Small intestine (tissue), 7 donors: ENCODE results near the gene ARHGAP10. TPM values are rescaled to one million over a fixed set of nuclear protein-coding genes. Genes with fewer than 3 reads are reported as not detected.

Experiments used
- DNase-seq, 2 donors: peaks; one replicate each; pipeline versions ENCODE4 v3.0.0 to v3.0.0-alpha.2; 2013
- FAIRE-seq: peaks from 2 replicates; lab custom pipeline; 2012; peaks lifted over from hg19 to GRCh38; lab: Jason Lieb, UNC
- H3K27ac ChIP-seq, 3 donors: one replicate each; pipeline ENCODE4 v1.5.1; 2013; ENCODE audit warnings: low read length in 2 of 3, mild to moderate bottlenecking in 2 of 3, control low read depth in 1 of 3, inconsistent platforms in 1 of 3, low read depth in 1 of 3, moderate library complexity in 1 of 3
- H3K27me3 ChIP-seq, 3 donors: one replicate each; pipeline ENCODE4 v1.6.1; 2013; ENCODE audit warnings: low read length in 3 of 3, inconsistent platforms in 1 of 3; ENCODE audit not compliant: control insufficient read depth in 3 of 3, insufficient read depth in 3 of 3
- H3K36me3 ChIP-seq, 3 donors: one replicate each; pipeline ENCODE4 v1.6.1; 2013; ENCODE audit warnings: low read length in 3 of 3, inconsistent platforms in 1 of 3, low read depth in 1 of 3, mild to moderate bottlenecking in 1 of 3, moderate library complexity in 1 of 3; ENCODE audit not compliant: control insufficient read depth in 3 of 3, insufficient read depth in 2 of 3
- H3K4me1 ChIP-seq, 3 donors: one replicate each; pipeline ENCODE4 v1.6.1; 2013; ENCODE audit warnings: low read length in 2 of 3, inconsistent platforms in 1 of 3, low read depth in 1 of 3, mild to moderate bottlenecking in 1 of 3, moderate library complexity in 1 of 3; ENCODE audit not compliant: control insufficient read depth in 3 of 3, insufficient read depth in 2 of 3
- H3K4me3 ChIP-seq, 3 donors: one replicate each; pipeline ENCODE4 v1.5.1; 2013; ENCODE audit warnings: low read length in 3 of 3, control low read depth in 1 of 3, inconsistent platforms in 1 of 3, low read depth in 1 of 3, mild to moderate bottlenecking in 1 of 3, moderate library complexity in 1 of 3
- H3K9me3 ChIP-seq, 2 donors: one replicate each; pipeline ENCODE4 v1.6.1; 2013; ENCODE audit warnings: low read depth in 1 of 2, low read length in 1 of 2; ENCODE audit not compliant: control insufficient read depth in 2 of 2, insufficient read depth in 1 of 2
- WGBS, 3 donors: extraction: QIAGEN DNeasy Blood & Tissue Kit; methylation state at CpG; one replicate each; pipeline ENCODE4 v1.1.7; 2013; 5-methylcytosine and 5-hydroxymethylcytosine counted together
- polyA plus RNA-seq, 4 donors: library from polyadenylated mRNA; stranded (reverse) in 3 of 4; unstranded in 1 of 4; fragments of 200-250 nt in 3 of 4; fragments of 120-200 nt in 1 of 4; gene quantifications; one replicate each; pipeline versions ENCODE4 v1.2.1 to v1.2.3, GENCODE V29; 2013
- donor health status: healthy with polysubstance abuse.
- donor health status: control.
- donor health status: control.
- donor health status: Bipolar disorder and iron deficiency.
- donor health status: healthy.

Gene ARHGAP10
- polyA plus RNA-seq, 4 donors = 3.4 to 13.2 (median 6.7) TPM

GRCh38 chr4:148095346-148095923, 363.5 kb downstream of the ARHGAP10 start:
- no peaks in the 10 kb centered on the region for H3K27me3 ChIP-seq
- no peak overlapping the region for H3K27ac ChIP-seq
- 91 to 98% (median 98%) methylated on average over 5 of the region's 5 CpGs for WGBS, 3 donors
- peaks cover 0 to 22% (median 0%) of the 10 kb centered on the region in 3 donors for H3K36me3 ChIP-seq
- no peaks in the 10 kb centered on the region for H3K4me1 ChIP-seq
- DNase-seq (no peak), FAIRE-seq (no peak)
- H3K4me3 ChIP-seq = no peak overlapping the region
- no peaks in the 10 kb centered on the region for H3K9me3 ChIP-seq

GRCh38 chr4:148097801-148098200, 365.9 kb downstream of the ARHGAP10 start:
- no peak for FAIRE-seq
- 94 to 97% (median 96%) methylated on average over 5 of the region's 5 CpGs for WGBS, 3 donors
- Histone ChIP-seq H3K27ac (no peak overlapping the region), H3K36me3 (peaks cover 0 to 18% (median 0%) of the 10 kb centered on the region in 3 donors), H3K9me3 (no peaks in the 10 kb centered on the region), H3K27me3 (no peaks in the 10 kb centered on the region), H3K4me3 (no peak overlapping the region), H3K4me1 (no peaks in the 10 kb centered on the region)
- DNase-seq = no peak

GRCh38 chr4:148101235-148101634, 369.3 kb downstream of the ARHGAP10 start:
- no peaks in the 10 kb centered on the region for H3K9me3 ChIP-seq
- 60 to 90% (median 77%) methylated on average over 3 of the region's 3 CpGs for WGBS, 3 donors
- DNase-seq (no peak), FAIRE-seq (no peak)
- no peaks in the 10 kb centered on the region for H3K27me3 ChIP-seq
- H3K27ac ChIP-seq = no peak overlapping the region
- no peak overlapping the region for H3K4me3 ChIP-seq
- peaks cover 0 to 13% (median 5%) of the 10 kb centered on the region in 3 donors for H3K36me3 ChIP-seq
- no peaks in the 10 kb centered on the region for H3K4me1 ChIP-seq

GRCh38 chr4:148101790-148102189, 369.9 kb downstream of the ARHGAP10 start:
- Histone ChIP-seq H3K4me1 (no peaks in the 10 kb centered on the region), H3K9me3 (no peaks in the 10 kb centered on the region), H3K27ac (no peak overlapping the region), H3K36me3 (peaks cover 0 to 13% (median 5%) of the 10 kb centered on the region in 3 donors), H3K27me3 (no peaks in the 10 kb centered on the region), H3K4me3 (no peak overlapping the region)
- FAIRE-seq (no peak), DNase-seq (no peak)
- 40 to 80% (median 67%) methylated on average over 4 of the region's 4 CpGs for WGBS, 3 donors

DNA sequence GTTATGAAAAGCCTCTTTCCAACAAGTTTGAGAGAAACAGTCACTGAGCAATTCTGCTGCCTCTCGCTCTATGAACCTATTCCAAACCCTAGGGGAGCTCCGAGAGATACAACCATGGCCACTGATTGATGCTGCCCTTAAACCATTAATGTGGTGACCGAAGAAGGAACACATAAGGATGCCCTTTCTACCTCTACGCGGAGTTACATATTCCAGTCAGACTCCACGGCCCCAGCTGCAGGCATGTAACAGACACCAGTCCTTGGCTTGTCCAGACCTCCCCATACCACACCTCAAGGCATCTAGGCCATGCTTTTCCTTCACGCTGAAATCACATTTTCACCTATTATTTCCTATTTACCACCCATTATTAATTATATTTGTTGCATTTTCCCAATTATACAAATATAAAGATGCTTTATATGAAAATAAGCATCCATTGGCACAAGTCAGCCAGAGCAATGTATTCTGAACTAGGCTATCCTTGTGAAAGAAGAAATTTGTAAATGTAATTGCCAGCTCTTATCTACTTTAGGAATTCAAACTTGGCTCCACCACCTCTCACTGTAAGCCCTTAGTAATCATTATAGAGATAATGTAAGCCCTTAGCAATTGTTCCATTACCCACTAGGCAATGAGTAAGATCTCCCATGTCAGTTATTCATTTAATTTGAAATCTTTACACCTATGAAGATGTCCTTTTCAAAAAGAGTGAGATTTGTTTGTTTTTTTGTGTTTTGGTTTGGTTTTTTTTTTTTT, 371.9 kb downstream of the ARHGAP10 start:
- DNase-seq (no peak), FAIRE-seq (no peak)
- WGBS, 3 donors = 93 to 95% (median 93%) methylated on average over 7 of the region's 7 CpGs
- Histone ChIP-seq H3K27me3 (no peaks in the 10 kb centered on the region), H3K36me3 (peaks cover 0 to 19% (median 6%) of the 10 kb centered on the region in 3 donors), H3K27ac (no peak overlapping the region), H3K9me3 (no peaks in the 10 kb centered on the region), H3K4me3 (no peak overlapping the region), H3K4me1 (no peaks in the 10 kb centered on the region)

DNA sequence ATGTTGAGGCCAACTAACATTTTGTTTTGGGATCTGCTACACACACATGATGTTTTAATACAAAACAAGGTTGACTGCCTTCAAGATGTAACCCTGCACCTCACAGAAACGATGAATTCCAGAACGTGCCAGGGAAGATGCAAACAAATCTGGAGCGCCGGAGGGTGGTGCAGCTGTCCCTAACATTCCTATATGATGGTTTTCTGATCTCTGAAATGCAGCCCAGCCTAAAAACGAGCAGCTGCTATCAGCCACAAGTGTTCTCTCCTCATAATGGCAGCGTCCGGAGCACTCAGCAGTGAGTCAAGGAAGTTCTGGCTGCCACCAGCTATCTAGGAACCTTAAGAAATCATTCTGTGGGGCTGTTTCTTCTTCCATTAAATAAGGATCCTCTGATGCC, 376.9 kb downstream of the ARHGAP10 start:
- no peaks in the 10 kb centered on the region for H3K9me3 ChIP-seq
- no peak overlapping the region for H3K27ac ChIP-seq
- no peaks in the 10 kb centered on the region for H3K27me3 ChIP-seq
- whole genome bisulfite sequencing, 3 donors = 87 to 89% (median 89%) methylated on average over 7 of the region's 7 CpGs
- peaks cover 0 to 15% (median 10%) of the 10 kb centered on the region in 3 donors for H3K36me3 ChIP-seq
- no peaks in the 10 kb centered on the region for H3K4me1 ChIP-seq
- no peak overlapping the region for H3K4me3 ChIP-seq
- FAIRE-seq = no peak
- DNase-seq = no peak

- H3K9me3 ChIP-seq = no peaks in the 10 kb centered on the region
- no peaks in the 10 kb centered on the region for H3K27me3 ChIP-seq
- WGBS, 3 donors = 87 to 93% (median 93%) methylated on average over 3 of the region's 3 CpGs
- no peak overlapping the region for H3K27ac ChIP-seq
- no peak for DNase-seq
- H3K4me3 ChIP-seq = no peak overlapping the region
- H3K4me1 ChIP-seq = no peaks in the 10 kb centered on the region
- FAIRE-seq = no peak
- H3K36me3 ChIP-seq = peaks cover 0 to 18% (median 13%) of the 10 kb centered on the region in 3 donors
These were observed 377.3 kb downstream of the ARHGAP10 start for GRCh38 chr4:148109216-148109615.

DNA sequence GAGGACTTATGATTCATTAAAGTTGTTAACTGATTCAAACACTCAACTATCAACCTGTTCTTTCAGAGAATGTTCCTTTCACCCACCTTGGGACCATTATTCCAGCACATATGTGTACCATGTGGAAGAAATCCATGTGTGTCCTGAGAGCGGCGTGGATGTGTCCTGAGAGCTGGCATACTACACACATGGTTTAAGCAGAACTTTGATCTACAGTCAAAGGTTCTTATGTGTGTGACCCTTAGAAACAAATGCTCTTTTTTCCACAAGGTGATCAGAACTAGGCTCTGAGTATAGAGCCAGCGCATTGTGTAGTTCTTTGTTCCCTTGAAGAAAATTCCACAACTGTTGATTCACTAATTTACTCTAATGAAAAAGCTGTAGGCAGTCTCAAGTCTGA, 378.3 kb downstream of the ARHGAP10 start:
- H3K9me3 ChIP-seq = no peaks in the 10 kb centered on the region
- H3K27ac ChIP-seq = no peak overlapping the region
- whole genome bisulfite sequencing, 3 donors = 95 to 98% (median 97%) methylated on average over 3 of the region's 3 CpGs
- H3K4me3 ChIP-seq = no peak overlapping the region
- H3K27me3 ChIP-seq = no peaks in the 10 kb centered on the region
- no peaks in the 10 kb centered on the region for H3K4me1 ChIP-seq
- FAIRE-seq (no peak), DNase-seq (no peak)
- H3K36me3 ChIP-seq = peaks cover 0 to 20% (median 13%) of the 10 kb centered on the region in 3 donors
